HL-60 (cell line): Measurements from ENCODE around the gene RPA1.

Experiments used
- DNase-seq, 2 experiments: peaks; one replicate each; pipeline ENCODE4 v3.0.0-alpha.2; 2010 to 2020; ENCODE audit warnings: low read depth in 1 of 2, low spot score in 1 of 2
- H3K27ac ChIP-seq: fragments of 250-450 bp; sonication (Bioruptor Pico); replicated peaks from 2 replicates; pipeline ENCODE4 v1.5.1; 2020; ENCODE audit warnings: mild to moderate bottlenecking, moderate library complexity
- H3K27me3 ChIP-seq: fragments of 250-450 bp; sonication (Bioruptor Pico); 2 replicates; pipeline ENCODE4 v1.5.1; 2021; ENCODE audit warnings: mild to moderate bottlenecking, moderate library complexity; ENCODE audit not compliant: insufficient read depth, poor library complexity, severe bottlenecking
- H3K4me3 ChIP-seq: replicated peaks from 2 replicates; pipeline ENCODE4 v1.5.1; 2011; ENCODE audit warnings: mild to moderate bottlenecking, control low read depth, low read length; ENCODE audit not compliant: insufficient read depth
- GABPA ChIP-seq: IDR thresholded peaks from 2 replicates; pipeline ENCODE4 v1.6.1; 2012; ENCODE audit warnings: low read depth
- POLR2AphosphoS5 ChIP-seq: IDR thresholded peaks from 2 replicates; pipeline ENCODE4 v1.6.1; 2012; ENCODE audit warnings: low read depth
- SPI1 ChIP-seq: IDR thresholded peaks from 2 replicates; pipeline ENCODE4 v1.6.1; 2012; ENCODE audit warnings: low read depth, mild to moderate bottlenecking, borderline replicate concordance
- TF ChIP-seq, protein P1 (sequence below): IDR thresholded peaks from 2 replicates; pipeline ENCODE4 v1.6.1; 2012; ENCODE audit warnings: low read depth; ENCODE audit not compliant: insufficient replicate concordance
- TF ChIP-seq, protein P2 (sequence below): IDR thresholded peaks from one replicate; pipeline ENCODE4 v1.5.1; 2011; ENCODE audit warnings: low read length, control low read depth, inconsistent platforms; ENCODE audit not compliant: insufficient read depth

The RPA1 gene

DNA sequence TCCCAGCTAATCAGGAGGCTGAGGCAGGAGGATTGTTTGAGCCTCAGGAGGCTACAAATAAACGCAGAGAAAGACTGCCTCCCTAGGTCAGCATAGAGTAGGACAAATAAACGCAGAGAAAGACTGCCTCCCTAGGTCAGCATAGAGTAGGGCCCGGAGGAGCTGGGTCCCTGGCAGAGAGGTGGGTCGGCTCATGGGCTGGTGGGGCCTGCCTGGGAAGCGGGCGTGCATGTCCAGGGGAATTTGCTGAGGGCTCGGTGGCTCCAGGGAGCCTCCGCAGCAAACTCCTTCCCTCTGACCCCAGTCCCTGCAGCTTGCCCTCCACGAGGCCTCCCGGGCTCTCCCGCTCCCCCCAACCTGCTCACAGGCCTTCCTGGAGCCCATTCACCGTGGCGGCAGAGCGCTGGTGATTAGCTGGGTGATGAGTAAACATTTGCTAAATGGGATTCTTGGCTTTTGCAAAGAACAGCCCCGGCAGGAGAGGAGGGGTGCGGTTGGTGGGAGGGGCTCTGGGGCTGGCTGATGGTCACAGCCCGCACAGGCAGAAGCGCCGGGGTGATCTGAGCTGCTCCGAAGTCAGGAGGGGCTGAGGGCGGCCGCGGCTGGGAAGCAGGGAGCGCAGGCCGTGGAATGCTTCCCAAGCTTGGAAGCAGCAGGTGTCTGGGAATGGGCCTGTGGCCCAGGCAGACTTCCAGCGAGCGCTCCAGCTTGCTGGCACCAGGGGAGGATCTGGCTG is 102.2 kb downstream of the RPA1 start:
- TF ChIP-seq, protein P1, sequence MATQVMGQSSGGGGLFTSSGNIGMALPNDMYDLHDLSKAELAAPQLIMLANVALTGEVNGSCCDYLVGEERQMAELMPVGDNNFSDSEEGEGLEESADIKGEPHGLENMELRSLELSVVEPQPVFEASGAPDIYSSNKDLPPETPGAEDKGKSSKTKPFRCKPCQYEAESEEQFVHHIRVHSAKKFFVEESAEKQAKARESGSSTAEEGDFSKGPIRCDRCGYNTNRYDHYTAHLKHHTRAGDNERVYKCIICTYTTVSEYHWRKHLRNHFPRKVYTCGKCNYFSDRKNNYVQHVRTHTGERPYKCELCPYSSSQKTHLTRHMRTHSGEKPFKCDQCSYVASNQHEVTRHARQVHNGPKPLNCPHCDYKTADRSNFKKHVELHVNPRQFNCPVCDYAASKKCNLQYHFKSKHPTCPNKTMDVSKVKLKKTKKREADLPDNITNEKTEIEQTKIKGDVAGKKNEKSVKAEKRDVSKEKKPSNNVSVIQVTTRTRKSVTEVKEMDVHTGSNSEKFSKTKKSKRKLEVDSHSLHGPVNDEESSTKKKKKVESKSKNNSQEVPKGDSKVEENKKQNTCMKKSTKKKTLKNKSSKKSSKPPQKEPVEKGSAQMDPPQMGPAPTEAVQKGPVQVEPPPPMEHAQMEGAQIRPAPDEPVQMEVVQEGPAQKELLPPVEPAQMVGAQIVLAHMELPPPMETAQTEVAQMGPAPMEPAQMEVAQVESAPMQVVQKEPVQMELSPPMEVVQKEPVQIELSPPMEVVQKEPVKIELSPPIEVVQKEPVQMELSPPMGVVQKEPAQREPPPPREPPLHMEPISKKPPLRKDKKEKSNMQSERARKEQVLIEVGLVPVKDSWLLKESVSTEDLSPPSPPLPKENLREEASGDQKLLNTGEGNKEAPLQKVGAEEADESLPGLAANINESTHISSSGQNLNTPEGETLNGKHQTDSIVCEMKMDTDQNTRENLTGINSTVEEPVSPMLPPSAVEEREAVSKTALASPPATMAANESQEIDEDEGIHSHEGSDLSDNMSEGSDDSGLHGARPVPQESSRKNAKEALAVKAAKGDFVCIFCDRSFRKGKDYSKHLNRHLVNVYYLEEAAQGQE = no peak
- TF ChIP-seq POLR2AphosphoS5 (no peak), SPI1 (no peak), GABPA (no peak)
- TF ChIP-seq, protein P2, sequence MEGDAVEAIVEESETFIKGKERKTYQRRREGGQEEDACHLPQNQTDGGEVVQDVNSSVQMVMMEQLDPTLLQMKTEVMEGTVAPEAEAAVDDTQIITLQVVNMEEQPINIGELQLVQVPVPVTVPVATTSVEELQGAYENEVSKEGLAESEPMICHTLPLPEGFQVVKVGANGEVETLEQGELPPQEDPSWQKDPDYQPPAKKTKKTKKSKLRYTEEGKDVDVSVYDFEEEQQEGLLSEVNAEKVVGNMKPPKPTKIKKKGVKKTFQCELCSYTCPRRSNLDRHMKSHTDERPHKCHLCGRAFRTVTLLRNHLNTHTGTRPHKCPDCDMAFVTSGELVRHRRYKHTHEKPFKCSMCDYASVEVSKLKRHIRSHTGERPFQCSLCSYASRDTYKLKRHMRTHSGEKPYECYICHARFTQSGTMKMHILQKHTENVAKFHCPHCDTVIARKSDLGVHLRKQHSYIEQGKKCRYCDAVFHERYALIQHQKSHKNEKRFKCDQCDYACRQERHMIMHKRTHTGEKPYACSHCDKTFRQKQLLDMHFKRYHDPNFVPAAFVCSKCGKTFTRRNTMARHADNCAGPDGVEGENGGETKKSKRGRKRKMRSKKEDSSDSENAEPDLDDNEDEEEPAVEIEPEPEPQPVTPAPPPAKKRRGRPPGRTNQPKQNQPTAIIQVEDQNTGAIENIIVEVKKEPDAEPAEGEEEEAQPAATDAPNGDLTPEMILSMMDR = no peak
- no peak for DNase-seq
- no peak overlapping the region for H3K27ac ChIP-seq
- H3K27me3 ChIP-seq = no peaks in the 10 kb centered on the region
- H3K4me3 ChIP-seq = no peak overlapping the region

DNA sequence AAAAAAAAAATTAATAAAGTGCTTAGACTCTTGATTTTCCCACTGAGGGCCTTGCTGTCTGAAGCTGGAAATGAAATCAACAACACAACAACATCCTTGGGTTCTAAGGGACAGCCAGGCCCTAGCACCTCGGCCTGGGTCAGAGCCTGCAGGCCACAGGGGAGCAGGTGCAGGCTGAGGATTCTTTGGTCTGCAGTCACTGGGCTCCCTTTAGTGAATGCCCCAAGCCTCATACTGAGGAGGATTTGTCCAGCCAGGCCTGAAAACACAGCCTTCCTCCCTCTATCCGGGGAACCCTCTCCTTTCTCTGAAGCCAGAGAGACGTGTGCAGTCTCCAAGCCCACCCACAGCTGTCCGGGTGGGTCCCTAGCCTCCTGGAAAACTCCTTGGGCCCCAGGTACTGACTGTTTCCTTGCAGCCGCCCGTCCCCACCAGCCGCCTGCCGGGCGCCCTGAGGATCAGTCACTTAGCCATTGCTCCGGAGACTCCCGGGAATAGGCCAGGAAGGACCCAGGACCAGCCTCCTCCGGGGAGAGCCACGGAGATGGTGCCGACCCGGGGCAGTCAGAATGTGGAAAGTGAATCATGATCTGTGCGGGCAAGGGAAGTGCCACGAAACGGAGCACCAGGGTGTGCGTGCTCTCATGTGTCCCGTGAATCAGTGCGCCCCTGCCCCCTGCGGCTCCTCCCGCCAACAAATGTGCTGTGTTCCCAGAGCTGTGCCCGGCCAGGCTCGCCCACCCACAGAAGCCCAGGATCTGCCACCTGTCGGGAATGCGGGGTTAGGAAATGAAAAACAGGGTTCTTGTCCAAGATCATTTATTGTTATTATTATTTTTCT is 104.3 kb downstream of the RPA1 start:
- H3K27ac ChIP-seq = no peak overlapping the region
- H3K27me3 ChIP-seq = no peaks in the 10 kb centered on the region
- H3K4me3 ChIP-seq = no peak overlapping the region
- TF ChIP-seq POLR2AphosphoS5 (no peak), SPI1 (no peak), GABPA (no peak)
- TF ChIP-seq, protein P1 = no peak
- TF ChIP-seq, protein P2 = no peak
- DNase-seq = no peak

DNA sequence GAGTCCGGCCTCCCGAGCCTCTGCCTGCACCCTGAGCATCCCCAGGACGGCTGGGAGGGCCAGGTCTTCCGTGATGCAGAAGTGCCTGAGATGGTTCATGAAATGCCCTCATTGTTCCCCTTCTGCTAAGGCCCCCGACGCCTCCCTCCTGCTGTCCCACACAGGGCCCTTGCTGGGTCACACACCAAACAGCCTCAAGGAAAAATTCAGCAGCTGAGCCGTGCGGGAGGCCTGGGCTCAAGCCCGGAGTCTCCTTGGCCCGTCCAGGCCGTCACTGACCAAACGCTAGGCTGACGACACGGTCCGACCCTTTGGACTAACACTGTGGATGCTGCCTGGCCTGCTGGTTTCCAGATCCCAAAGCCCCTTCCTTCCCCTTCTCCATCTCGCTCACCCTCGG is 105.1 kb downstream of the RPA1 start:
- H3K27me3 ChIP-seq = no peaks in the 10 kb centered on the region
- TF ChIP-seq GABPA = no peak
- TF ChIP-seq, protein P1 = no peak
- TF ChIP-seq, protein P2 = no peak
- no peak for TF ChIP-seq POLR2AphosphoS5
- TF ChIP-seq SPI1 = no peak
- H3K4me3 ChIP-seq = no peak overlapping the region
- H3K27ac ChIP-seq = no peak overlapping the region
- DNase-seq = no peak
